HG03103 (cell line): ENCODE data around the gene SULT1A3.
"Not testable (repeated sequence)": the region's sequence is repeated elsewhere in the genome, so short reads cannot be mapped to it uniquely, and the experiment has no call there.

Experiments
- ATAC-seq: cut with Tn5 transposase; IDR thresholded peaks from one replicate; pipeline ENCODE4 v1.9.1; 2021; ENCODE audit warnings: low read depth; ENCODE audit not compliant: unreplicated experiment

The SULT1A3 gene

DNA sequence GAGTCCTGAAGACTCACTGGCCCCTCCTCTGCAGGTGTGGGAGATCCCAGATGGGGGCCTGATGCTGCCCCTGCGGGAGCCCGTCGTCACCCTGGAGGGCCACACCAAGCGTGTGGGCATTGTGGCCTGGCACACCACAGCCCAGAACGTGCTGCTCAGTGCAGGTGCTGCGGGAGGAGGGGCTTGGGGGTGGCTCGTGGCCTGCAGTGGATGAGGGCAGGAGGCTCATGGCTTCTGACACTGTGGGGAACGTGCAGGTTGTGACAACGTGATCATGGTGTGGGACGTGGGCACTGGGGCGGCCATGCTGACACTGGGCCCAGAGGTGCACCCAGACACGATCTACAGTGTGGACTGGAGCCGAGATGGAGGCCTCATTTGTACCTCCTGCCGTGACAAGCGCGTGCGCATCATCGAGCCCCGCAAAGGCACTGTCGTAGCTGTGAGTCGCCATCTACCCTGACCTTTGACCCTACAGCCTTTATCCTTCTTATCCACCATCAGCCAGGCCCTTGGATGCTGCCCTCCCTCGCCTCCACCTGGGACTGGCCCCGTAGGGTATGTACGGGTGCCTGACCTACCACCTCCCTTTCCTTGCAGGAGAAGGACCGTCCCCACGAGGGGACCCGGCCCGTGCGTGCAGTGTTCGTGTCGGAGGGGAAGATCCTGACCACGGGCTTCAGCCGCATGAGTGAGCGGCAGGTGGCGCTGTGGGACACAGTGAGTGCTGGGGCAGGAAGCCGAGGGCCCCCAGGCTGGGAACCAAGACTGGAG, 12.1 kb upstream of the SULT1A3 start:
- ATAC-seq, result no peak

DNA sequence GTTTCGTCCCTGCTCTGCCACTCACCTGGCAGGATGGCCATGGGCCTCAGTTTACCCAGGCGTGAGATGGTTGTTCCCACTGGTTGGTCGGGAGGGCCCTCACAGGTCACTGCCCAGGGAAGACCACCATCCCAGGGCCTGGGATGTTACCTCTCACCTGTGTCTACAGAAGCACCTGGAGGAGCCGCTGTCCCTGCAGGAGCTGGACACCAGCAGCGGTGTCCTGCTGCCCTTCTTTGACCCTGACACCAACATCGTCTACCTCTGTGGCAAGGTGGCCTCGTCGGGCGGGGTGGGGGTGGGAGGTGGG, 11.5 kb upstream of the SULT1A3 start:
- ATAC-seq, result no peak

DNA sequence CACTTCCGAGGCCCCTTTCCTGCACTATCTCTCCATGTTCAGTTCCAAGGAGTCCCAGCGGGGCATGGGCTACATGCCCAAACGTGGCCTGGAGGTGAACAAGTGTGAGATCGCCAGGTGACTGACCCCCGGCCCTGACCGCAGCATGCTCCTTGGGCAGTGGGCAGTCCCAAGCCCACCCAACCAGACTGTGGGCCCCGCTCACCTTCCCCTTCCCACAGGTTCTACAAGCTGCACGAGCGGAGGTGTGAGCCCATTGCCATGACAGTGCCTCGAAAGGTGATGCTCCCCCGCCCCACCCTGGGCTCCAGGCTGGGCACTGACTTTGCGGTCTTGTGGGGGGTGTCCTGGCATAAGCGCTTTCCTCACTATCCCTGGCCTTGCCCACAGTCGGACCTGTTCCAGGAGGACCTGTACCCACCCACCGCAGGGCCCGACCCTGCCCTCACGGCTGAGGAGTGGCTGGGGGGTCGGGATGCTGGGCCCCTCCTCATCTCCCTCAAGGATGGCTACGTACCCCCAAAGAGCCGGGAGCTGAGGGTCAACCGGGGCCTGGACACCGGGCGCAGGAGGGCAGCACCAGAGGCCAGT, 11.0 kb upstream of the SULT1A3 start:
- no peak for ATAC-seq

DNA sequence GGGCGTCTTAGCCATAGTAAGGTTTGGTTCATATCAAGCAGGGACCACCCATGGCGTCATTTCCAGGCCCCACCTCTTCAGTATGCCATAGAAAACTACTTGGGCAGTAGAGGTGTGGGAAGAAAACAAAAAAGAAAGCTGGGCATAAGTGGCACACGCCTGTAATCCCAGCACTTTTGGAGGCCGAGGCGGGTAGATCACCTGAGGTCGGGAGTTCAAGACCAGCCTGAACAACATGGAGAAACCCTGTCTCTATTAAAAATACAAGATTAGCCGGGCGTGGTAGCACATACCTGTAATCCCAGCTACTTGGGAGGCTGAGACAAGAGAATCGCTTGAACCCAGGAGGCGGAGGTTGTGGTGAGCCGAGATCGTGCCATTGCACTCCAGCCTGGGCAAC, 7.9 kb upstream of the SULT1A3 start:
- ATAC-seq, result not testable (repeated sequence)

DNA sequence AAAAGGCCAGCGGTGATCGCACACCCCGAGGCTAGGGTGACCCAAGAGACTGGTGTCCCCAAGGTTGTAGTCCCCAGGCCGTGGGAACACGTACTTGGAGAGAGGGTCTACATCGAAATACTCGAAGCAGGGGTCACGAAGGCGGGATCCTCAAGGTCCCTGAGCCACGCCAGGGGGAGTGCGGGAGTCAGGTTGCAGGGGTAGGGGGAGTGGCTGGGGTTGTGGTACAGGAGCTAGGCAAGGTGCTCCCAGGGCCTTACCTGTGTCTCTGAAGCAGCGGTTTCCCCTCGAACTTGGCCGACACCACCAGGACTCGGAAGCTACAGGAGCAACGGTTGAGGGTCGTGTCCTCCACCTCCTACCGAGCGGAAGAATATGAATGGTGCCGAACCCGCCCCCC, 6.0 kb upstream of the SULT1A3 start:
- ATAC-seq, result peak; percentile 11

DNA sequence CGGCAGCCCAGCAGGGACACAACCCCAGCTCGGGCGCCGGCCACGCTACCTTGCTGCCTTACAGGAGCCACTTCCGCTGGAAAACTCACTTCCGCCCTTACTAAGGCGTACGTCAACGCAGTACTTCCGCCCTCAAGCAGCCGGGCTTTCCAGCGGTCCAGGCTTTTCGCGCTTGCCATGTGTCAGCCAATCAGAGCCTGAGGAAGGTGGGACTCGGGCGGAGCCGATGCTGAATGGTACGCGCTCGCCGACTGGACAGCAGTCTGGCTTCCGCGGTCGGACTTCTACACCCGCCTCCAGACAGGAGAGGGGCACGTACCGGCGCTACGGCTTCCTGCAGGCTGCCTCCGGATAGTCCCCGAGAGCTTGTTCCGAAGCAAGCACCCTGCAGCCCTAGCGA, 5.4 kb upstream of the SULT1A3 start, which contains the start of the genes BOLA2B and SLX1A:
Gene BOLA2B (minus strand): TSS at position 52 of the 400 bp plus-strand sequence. CDS start 71 bp downstream, outside the sequence.
Gene SLX1A (plus strand): TSS at position 261 of the 400 bp plus-strand sequence. CDS start 210 bp downstream, outside the sequence.
- peak; percentile 82 for ATAC-seq

DNA sequence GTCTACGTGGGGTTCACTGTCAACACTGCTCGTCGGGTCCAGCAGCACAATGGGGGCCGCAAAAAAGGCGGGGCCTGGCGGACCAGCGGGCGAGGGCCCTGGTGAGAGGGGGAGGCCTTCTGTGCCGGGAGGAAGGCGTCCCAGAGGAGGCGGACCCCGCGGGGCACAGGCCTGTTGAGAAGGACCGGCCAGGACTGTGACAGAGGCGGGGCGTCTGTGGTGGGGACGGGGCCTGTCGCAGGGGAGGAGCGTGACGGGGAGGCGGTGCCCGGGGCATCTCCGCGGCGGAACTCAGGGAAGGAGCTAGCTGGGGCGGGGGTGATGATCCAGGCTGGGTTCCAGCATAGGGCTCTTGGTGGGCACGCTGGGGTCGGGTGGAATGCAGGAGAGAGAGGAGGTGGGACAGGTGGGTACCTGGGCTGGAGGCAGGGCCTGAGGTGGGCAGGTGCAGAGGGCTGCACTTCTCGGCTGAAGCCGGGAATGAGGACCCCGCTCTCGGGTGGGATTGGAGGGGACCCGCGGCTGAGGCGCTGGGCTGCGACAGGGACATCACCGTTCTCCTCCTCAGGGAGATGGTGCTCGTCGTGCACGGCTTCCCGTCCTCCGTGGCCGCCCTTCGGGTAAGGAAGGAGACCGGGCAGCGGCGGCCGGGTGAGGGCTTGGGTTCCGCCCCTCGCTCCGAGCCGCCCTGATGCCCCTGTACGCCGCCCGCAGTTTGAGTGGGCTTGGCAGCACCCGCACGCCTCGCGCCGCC, 4.7 kb upstream of the SULT1A3 start:
- ATAC-seq, result peak; percentile 44

DNA sequence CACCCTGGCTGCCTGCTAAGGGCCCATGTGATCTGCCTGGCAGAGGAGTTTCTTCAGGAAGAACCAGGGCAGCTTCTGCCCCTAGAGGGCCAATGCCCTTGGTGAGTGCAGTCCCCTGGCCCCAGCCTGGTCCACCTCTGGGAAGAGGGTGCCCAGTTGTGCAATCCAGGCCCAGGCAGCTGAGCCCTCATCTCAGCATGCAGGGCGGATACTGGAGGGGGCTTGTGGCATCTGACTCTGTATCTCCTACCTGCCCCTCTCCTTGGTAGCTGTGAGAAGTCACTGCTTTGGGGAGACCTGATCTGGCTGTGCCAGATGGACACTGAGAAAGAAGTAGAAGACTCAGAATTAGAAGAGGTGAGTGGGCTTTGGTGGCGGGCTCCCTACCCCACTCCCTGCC, 2.1 kb upstream of the SULT1A3 start:
- ATAC-seq, result not testable (repeated sequence)

DNA sequence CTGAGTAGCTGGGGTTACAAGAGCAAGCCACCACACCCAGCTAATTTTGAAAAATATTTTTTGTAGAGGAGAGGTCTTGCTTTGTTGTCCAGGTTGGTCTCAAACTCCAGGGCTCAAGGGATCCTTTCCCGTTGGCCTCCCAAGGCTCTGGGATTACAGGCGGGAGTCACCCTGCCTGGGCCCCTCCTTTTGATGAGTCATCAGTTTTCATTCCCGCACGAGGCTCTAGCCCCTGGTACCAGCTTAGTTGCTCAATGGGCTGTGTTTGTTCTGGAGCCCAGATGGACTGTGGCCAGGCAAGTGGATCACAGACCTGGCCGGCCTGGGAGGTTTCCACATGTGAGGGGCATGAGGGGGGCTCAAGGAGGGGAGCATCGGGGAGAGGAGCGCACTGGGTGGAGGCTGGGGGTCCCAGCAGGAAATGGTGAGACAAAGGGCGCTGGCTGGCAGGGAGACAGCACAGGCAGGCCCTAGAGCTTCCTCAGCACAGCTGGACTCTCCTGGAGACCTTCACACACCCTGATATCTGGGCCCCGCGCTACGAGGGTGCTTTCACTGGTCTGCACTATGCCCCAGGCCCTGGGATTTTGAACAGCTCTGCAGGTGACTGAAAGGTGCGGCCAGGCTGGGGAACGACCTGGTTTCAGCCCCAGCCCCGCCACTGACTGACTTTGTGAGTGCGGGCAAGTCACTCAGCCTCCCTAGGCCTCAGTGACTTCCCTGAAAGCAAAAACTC, 721 bp downstream of the SULT1A3 start:
- not testable (repeated sequence) for ATAC-seq

DNA sequence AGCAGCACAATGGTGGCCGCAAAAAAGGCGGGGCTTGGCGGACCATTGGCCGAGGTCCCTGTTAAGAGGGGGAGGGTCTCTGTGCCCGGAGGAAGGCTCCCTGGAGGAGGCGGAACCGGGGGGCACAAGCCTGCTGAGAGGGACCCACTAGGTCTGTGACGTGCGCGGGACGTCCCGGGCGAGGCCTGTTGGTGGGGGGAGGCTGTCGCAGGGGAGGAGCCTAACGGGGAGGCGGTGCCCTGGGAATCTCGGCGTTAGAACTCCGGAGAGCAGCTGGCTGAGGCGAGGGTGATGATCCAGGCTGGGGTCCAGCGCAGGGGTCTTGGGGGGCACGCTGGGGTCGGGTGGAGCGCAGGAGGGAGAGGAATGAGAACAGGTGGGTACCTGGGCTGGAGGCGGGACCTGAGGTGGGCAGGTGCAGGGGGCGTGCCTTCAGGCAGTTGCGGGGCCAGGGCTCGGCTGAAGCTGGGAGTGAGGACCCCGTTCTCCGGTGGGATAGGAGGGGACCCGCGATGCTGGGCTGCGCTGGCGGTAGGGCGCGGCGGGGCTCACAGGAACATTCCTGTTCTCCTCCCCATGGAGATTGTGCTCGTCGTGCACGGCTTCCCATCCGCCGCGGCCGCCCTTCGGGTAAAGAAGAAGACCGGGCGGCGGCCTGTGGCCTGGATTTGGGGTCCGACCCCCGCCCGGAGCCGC, 6.6 kb downstream of the SULT1A3 start:
- ATAC-seq, result not testable (repeated sequence)

DNA sequence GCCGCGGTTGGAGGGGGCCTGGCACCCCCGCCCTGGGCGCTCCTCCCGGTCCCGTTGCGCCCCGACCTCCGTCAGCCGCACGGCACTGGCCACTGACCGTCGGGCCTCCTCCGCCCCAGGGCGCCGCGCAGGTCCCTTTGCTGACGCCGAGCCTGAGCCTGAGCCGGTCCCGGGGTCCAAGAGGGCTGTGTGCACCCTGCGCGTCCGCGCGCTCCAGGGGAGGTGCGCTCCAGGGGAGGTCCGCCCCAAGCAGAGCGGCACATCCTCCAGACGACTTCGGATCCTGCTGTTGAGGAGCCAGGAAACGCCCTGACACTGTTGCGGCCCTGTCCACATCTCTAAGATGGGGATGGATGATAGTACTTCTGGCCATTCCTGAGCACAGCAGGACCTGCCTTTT, 7.2 kb downstream of the SULT1A3 start:
- not testable (repeated sequence) for ATAC-seq

DNA sequence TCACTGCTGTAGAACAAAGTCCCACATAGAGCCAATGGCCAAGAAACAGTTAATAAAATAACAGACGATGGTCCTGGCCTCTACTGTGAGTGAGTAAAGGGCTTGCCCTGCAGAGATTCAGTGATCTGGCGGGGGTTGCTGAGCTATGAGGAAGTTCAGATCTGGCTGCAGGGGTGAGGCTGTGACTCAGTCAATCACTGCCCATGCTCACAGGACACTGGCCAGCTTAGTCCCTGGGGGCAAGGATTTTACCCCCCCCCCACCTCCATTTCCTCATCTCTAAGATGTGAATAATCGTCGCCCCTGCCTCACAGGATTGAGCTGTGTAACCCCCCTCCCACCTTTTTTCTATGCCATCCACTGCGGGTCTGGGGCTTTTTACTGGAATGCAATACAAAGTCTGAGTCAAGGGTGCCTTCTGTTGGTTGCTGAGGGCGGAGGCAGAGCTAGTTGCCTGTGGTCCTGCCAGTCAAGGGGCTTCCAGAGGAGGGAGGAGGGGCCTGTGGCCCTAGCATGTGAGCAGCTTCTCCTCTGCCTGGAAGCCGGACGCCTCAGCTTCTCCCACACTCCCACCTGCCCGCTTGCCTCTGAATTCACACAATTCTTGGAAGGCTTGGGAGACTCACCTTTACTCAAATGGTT, 8.1 kb downstream of the SULT1A3 start:
- not testable (repeated sequence) for ATAC-seq

DNA sequence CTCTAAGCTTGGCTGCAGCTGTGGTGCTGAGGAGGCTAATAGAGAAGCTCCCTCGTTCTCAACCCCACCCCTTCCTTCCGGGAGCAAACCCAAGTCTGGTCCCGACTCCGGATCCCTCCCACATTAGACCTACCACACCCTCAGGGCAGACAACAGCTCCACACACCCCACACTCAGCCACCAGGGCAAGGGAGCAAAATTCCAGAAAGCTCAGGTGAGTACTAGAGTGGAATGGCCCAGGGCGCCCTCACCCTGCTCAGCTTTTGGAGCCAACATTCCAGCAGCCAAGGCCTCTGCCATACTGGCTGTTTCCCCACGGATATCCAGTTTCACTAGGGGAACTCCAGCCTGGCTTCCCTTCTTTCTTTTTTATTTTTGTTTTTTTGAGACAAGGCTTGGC, 10.0 kb downstream of the SULT1A3 start:
- ATAC-seq, result not testable (repeated sequence)

DNA sequence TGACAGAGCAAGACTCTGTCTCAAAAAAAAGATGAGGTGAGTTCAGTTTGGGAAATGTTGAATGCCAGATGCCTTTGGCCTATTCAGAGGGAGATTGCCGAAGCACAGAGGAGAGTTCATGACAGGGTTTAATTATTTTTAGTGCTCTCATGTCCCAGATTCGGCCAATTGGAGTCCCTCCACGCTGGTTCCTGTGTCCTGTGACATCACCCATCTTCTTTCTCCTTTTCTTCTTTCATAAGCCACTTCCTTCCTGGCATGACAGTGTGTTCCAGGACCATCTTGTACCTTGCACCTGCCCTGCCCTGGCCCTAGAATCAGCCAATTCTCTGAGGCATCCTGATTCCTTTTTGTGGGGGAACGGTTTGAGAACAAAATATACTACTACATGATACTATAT, 12.4 kb downstream of the SULT1A3 start:
- ATAC-seq, result not testable (repeated sequence)

DNA sequence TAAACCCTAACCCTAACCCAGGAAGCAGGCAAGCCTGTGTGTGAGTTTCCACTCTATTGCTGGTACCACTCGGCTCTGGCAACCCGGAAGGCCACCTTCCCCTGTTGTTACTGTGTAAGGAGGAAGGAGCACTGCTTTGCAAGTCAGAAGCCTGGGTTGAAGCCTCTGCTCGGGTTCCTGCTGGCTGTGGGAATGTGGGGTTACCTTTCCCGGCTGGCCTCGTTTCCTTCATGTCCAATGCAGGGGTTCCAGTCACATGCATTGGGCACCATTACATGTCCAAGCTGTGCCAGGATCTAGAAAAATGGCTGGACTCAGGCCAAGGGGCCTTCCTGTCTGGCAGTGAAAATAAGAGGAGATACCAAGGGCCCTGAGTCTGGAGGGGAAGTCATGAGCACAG, 18.0 kb downstream of the SULT1A3 start:
- ATAC-seq, result not testable (repeated sequence)

DNA sequence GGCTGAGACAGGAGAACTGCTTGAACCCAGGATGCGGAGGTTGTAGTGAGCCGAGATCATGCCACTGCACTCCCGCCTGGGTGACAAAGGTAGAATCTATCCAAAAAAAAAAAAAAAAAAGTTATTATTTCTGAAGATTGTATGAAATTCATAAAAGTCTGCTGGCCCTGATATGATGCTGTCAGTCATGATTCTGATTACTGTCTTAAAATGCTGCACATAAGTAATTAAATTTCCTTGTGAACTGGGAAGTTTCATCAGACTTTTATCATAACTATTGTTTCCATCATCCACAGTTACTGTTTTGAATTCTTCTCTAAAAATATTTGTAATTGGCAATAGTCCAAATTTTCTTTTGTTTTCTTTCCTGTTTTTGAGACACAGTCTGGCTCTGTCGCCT, 49.3 kb downstream of the SULT1A3 start, which contains the start of gene NPIPB13:
Gene NPIPB13 (minus strand): TSS at position 101 of the 400 bp plus-strand sequence. CDS start 2,906 bp downstream, outside the sequence.
- not testable (repeated sequence) for ATAC-seq
